Common myeloid progenitor, CD34-positive (primary cell): Measurements from ENCODE around the gene RXFP2.

Experiments used
- CTCF ChIA-PET: fragments of 350-600 bp; sonication (Branson Sonifier 250); formaldehyde crosslinking; loops from one replicate; lab custom pipeline; 2021; ENCODE audit warnings: antibody characterized with exemption; lab: Charles Lee
- POLR2A ChIA-PET: fragments of 350-600 bp; sonication (Branson Sonifier 250); formaldehyde crosslinking; loops from one replicate; lab custom pipeline; 2021; ENCODE audit warnings: antibody characterized with exemption; lab: Charles Lee
- DNase-seq, 3 donors: peaks; one replicate each; pipeline versions ENCODE4 v3.0.0 to v3.0.0-alpha.2; 2013
- H3K27ac ChIP-seq, 2 experiments: 1 replicate in 1 of 2; 2 replicates in 1 of 2; pipeline ENCODE4 v1.7.0; 2013; ENCODE audit warnings: inconsistent platforms in 2 of 2, low read length in 2 of 2, mild to moderate bottlenecking in 2 of 2, low read depth in 1 of 2, moderate library complexity in 1 of 2; ENCODE audit not compliant: severe bottlenecking in 2 of 2, insufficient read depth in 1 of 2, poor library complexity in 1 of 2
- H3K27me3 ChIP-seq, 5 experiments: replicated peaks in 2 of 5; 1 replicate in 3 of 5; 2 replicates in 2 of 5; pipeline versions ENCODE4 v1.6.1 to v1.7.0; 2013; ENCODE audit warnings: low read length in 4 of 5, mild to moderate bottlenecking in 2 of 5, moderate library complexity in 2 of 5, inconsistent platforms in 1 of 5; ENCODE audit not compliant: insufficient read depth in 5 of 5, control insufficient read depth in 4 of 5
- H3K36me3 ChIP-seq, 4 experiments: 1 replicate in 2 of 4; 2 replicates in 2 of 4; pipeline versions ENCODE4 v1.6.1 to v1.7.0; 2013; ENCODE audit warnings: low read length in 3 of 4, control low read depth in 1 of 4, mild to moderate bottlenecking in 1 of 4; ENCODE audit not compliant: control insufficient read depth in 4 of 4, insufficient read depth in 4 of 4
- H3K4me1 ChIP-seq, 4 experiments: 1 replicate in 3 of 4; 2 replicates in 1 of 4; pipeline versions ENCODE4 v1.6.1 to v1.7.1; 2013; ENCODE audit warnings: low read length in 3 of 4, mild to moderate bottlenecking in 3 of 4, control low read depth in 1 of 4, inconsistent platforms in 1 of 4, moderate library complexity in 1 of 4; ENCODE audit not compliant: control insufficient read depth in 4 of 4, insufficient read depth in 4 of 4; ENCODE audit errors: control extremely low read depth in 1 of 4
- H3K4me3 ChIP-seq, 7 experiments: 1 replicate in 4 of 7; 2 replicates in 3 of 7; pipeline versions ENCODE4 v1.5.1 to v1.7.0; 2013; ENCODE audit warnings: mild to moderate bottlenecking in 7 of 7, low read length in 6 of 7, moderate library complexity in 6 of 7, inconsistent platforms in 2 of 7, low read depth in 2 of 7, control low read depth in 1 of 7; ENCODE audit not compliant: insufficient read depth in 4 of 7, control insufficient read depth in 1 of 7; ENCODE audit errors: extremely low read depth in 1 of 7
- H3K9me3 ChIP-seq, 5 experiments: 1 replicate in 4 of 5; 2 replicates in 1 of 5; pipeline versions ENCODE4 v1.6.1 to v1.7.1; 2013; ENCODE audit warnings: low read length in 4 of 5, mild to moderate bottlenecking in 2 of 5, inconsistent platforms in 1 of 5, low read depth in 1 of 5, moderate library complexity in 1 of 5; ENCODE audit not compliant: control insufficient read depth in 4 of 5, insufficient read depth in 2 of 5; ENCODE audit errors: control extremely low read depth in 1 of 5
- WGBS: methylation state at CpG from one replicate; pipeline ENCODE4 v1.1.5; 2013; ENCODE audit not compliant: insufficient coverage; 5-methylcytosine and 5-hydroxymethylcytosine counted together

The RXFP2 gene

GRCh38 chr13:31775148-31775547 is 35.8 kb downstream of the RXFP2 start:
- DNase-seq: no peak
- Histone ChIP-seq H3K4me3 (no peak overlapping the region), H3K4me1 (peaks cover 0 to 5% (median 0%) of the 10 kb centered on the region in 4 experiments), H3K36me3 (no peaks in the 10 kb centered on the region), H3K9me3 (no peaks in the 10 kb centered on the region), H3K27me3 (no peaks in the 10 kb centered on the region), H3K27ac (no peak overlapping the region)
- no CpG with 5 or more reads among the region's 2 CpGs for WGBS
- ChIA-PET CTCF (no interaction called here), POLR2A (no interaction called here)

GRCh38 chr13:31775686-31776085 is 36.4 kb downstream of the RXFP2 start:
- WGBS: 96% methylated on average over 3 of the region's 3 CpGs
- no peak for DNase-seq

GRCh38 chr13:31781064-31781463 is 41.7 kb downstream of the RXFP2 start:
- Histone ChIP-seq H3K9me3 (no peaks in the 10 kb centered on the region), H3K4me3 (no peak overlapping the region), H3K36me3 (no peaks in the 10 kb centered on the region), H3K27me3 (no peaks in the 10 kb centered on the region), H3K27ac (no peak overlapping the region), H3K4me1 (no peaks in the 10 kb centered on the region)
- CTCF ChIA-PET: no interaction called here
- DNase-seq: no peak
- POLR2A ChIA-PET: no interaction called here
- 100% methylated on average over 1 of the region's 4 CpGs for WGBS

More at GRCh38 chr13:31775686-31776085, 36.4 kb downstream of the RXFP2 start:
- Histone ChIP-seq H3K4me1 (peaks cover 0 to 5% (median 0%) of the 10 kb centered on the region in 4 experiments), H3K27ac (no peak overlapping the region), H3K4me3 (no peak overlapping the region), H3K36me3 (no peaks in the 10 kb centered on the region), H3K9me3 (no peaks in the 10 kb centered on the region), H3K27me3 (no peaks in the 10 kb centered on the region)
- POLR2A ChIA-PET: no interaction called here
- CTCF ChIA-PET: no interaction called here

GRCh38 chr13:31786011-31786410 is 46.7 kb downstream of the RXFP2 start:
- POLR2A ChIA-PET: no interaction called here
- Histone ChIP-seq H3K36me3 (no peaks in the 10 kb centered on the region), H3K27ac (no peak overlapping the region), H3K27me3 (no peaks in the 10 kb centered on the region), H3K9me3 (no peaks in the 10 kb centered on the region), H3K4me1 (no peaks in the 10 kb centered on the region), H3K4me3 (no peak overlapping the region)
- 97% methylated on average over 6 of the region's 7 CpGs for WGBS
- CTCF ChIA-PET: no interaction called here
- DNase-seq: no peak

GRCh38 chr13:31790992-31791391 is 51.7 kb downstream of the RXFP2 start:
- DNase-seq: no peak
- H3K36me3 ChIP-seq: no peaks in the 10 kb centered on the region
- ChIA-PET POLR2A (no interaction called here), CTCF (no interaction called here)
- H3K4me1 ChIP-seq: no peaks in the 10 kb centered on the region
- 100% methylated on average over 1 of the region's 2 CpGs for WGBS
- no peak overlapping the region for H3K27ac ChIP-seq
- no peak overlapping the region for H3K4me3 ChIP-seq
- no peaks in the 10 kb centered on the region for H3K27me3 ChIP-seq
- no peaks in the 10 kb centered on the region for H3K9me3 ChIP-seq

- Histone ChIP-seq H3K4me3 (no peak overlapping the region), H3K27ac (no peak overlapping the region), H3K36me3 (no peaks in the 10 kb centered on the region), H3K9me3 (no peaks in the 10 kb centered on the region), H3K27me3 (no peaks in the 10 kb centered on the region), H3K4me1 (peaks cover 0 to 2% (median 0%) of the 10 kb centered on the region in 4 experiments)
- POLR2A ChIA-PET: interaction anchor here (0.6 kb wide), 1 partner anchor 1295 kb away, joined by 3 read pairs; no protein-coding TSS in a partner anchor
- DNase-seq: no peak
- CTCF ChIA-PET: no interaction called here
These were observed 53.9 kb downstream of the RXFP2 start for GRCh38 chr13:31793246-31793645.

- POLR2A ChIA-PET: no interaction called here
- Histone ChIP-seq H3K9me3 (no peaks in the 10 kb centered on the region), H3K4me3 (no peak overlapping the region), H3K27me3 (no peaks in the 10 kb centered on the region), H3K36me3 (no peaks in the 10 kb centered on the region), H3K4me1 (peaks cover 0 to 2% (median 0%) of the 10 kb centered on the region in 4 experiments), H3K27ac (no peak overlapping the region)
- CTCF ChIA-PET: no interaction called here
- no peak for DNase-seq
- 100% methylated on average over 2 of the region's 3 CpGs for WGBS
These were observed 55.1 kb downstream of the RXFP2 start for GRCh38 chr13:31794452-31794851.
